Stimulated activated CD4-positive, alpha-beta T cell treated with anti-CD3 and anti-CD28 coated beads, Interleukin-1b, Interleukin-23, amount 100 ng/mL, for 4 hours (primary cell): ENCODE measurements around the gene RABGAP1L.
A peak's percentile ranks its signal among the peaks of the same experiment; 100 is the strongest.
"Not testable (repeated sequence)": the region's sequence is repeated elsewhere in the genome, so short reads cannot be mapped to it uniquely, and the experiment has no call there.

Source experiments
- DNase-seq, 2 donors: peaks; one replicate each; pipeline ENCODE4 v3.0.0-alpha.2; 2020; ENCODE audit warnings: low read depth in 2 of 2

The RABGAP1L gene

DNA sequence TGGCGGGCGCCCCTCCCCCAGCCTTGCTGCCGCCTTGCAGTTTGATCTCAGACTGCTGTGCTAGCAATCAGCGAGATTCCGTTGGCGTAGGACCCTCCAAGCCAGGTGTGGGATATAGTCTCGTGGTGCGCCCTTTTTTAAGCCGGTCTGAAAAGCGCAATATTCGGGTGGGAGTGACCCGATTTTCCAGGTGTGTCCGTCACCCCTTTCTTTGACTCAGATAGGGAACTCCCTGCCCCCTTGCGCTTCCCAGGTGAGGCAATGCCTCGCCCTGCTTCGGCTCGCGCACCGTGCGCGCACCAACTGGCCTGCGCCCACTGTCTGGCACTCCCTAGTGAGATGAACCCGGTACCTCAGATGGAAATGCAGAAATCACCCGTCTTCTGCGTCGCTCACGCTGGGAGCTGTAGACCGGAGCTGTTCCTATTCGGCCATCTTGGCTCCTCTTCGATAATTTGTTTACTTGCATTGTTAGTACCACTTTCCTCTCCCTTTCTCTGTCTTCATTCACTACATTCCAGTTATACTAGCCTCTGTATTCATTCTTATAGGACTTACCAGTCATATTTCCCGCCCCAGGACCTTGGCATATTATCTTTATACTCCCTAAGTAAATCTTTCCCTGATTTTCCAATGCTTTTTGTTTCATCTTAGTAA lies 79.7 kb downstream of the RABGAP1L start:
- not testable (repeated sequence) for DNase-seq

- DNase-seq: no peak
These were observed 80.2 kb downstream of the RABGAP1L start for GRCh38 chr1:174239541-174239940.

DNA sequence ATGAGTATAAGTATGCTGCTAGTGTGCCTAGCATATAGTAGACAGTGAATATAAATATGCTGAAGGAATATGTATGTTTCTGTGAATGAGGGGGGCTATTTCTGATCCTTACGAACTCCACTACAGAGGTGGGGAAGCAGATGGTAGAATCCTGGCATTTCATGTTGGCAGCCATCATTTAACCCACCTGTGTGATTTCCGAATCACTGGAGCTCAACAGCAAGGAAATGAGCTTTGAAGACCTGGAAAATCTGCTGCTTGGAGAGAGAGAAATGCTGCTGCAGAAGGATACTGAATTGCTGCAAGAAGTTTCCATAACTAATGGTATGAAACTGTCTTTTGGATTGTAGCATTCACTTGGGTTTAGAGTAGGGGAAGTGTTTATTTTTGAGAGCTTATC lies 83.5 kb downstream of the RABGAP1L start:
- no peak for DNase-seq

GRCh38 chr1:174243451-174244000 lies 84.2 kb downstream of the RABGAP1L start:
- DNase-seq: no peak

DNA sequence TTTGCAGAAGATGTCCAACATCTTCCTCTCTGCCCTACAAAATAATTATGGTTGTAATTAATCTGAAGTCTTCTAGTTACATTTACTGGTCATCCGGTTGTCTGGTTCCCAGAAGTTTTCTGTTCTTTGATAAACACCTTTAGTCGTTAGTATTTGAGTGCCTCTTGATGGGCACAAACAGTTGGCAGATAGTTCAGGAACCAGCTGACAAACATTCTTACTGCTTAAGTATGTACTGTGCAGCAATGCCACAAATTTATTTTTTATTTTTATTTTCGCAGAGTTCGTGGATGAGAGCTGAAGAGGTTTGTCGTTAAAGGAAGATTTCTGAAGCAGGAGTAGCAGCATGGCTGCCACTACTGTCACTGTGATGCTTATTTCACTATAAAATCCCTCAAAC lies 84.7 kb downstream of the RABGAP1L start:
- DNase-seq: no peak

- DNase-seq: no peak
These were observed 88.2 kb downstream of the RABGAP1L start for GRCh38 chr1:174247472-174247871.

DNA sequence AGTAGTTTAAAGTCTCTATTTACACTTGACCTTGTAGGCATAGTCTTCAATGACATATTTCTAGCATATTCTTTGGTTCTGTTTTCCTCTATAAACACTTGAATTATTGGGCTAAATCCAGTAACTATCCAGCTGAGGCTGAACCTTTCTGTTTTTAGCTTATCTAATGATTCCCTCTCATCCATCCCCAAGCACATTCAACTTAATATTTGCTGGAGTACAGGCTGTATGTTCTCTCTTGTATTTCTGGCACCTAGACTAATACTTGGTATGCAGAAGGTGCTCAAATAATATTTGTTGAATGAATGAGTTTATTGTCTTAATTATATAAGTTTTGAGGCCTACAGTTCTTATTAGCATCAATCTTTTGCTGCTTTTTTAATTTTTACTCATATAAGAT lies 88.7 kb downstream of the RABGAP1L start:
- DNase-seq: no peak

DNA sequence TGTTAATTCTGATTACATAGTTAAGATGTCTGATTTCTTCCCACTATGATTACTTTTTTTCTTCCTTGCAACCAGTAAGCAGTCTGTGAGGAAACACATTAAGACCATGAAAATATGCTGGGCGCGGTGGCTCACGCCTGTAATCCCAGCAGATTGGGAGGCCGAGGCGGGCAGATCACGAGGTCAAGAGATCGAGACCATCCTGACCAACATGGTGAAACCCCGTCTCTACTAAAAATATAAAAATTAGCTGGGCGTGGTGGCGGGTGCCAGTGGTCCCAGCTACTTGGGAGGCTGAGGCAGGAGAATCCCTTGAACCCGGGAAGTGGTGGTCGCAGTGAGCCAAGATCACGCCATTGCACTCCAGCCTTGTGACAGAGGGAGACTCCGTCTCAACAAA lies 97.1 kb downstream of the RABGAP1L start:
- not testable (repeated sequence) for DNase-seq

DNA sequence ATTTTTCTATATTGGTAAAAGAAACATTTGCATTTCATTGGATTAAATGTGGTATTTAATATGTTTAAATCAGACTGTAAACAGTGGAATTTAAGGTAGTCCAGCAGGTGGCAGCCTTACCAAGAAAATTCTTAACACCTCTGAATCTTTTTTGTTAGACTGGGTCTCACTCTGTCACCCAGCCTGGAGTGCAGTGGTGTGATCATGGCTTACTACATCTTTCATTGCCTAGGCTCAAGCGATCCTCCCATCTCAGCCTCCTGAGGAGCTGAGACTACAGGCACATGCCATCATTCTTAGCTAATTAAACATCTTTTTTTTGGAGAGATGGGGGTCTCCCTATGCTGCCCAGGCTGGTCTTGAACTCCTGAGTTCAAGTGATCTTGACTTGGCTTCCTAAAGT lies 98.8 kb downstream of the RABGAP1L start:
- DNase-seq: peak; percentile 23 to 29

GRCh38 chr1:174262349-174263241 lies 103.3 kb downstream of the RABGAP1L start:
- no peak for DNase-seq

DNA sequence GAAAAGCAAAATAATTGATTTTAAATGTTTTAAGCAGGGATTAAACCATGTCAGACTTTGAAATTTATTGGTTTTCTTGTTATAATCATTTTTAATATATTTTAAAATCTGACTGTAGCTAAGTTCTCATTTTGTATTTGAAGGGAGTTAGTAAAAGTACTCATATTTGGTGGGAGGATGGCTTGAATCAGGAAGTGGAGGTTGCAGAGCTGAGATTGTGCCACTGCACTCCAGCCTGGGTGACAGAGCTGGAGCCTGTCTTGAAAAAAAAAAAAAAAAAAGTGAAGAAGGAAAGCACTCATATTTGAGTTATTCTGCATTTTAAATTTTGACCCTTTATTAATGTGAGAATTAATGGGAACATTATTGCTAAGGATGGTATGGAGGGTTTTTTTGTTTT lies 106.0 kb downstream of the RABGAP1L start:
- DNase-seq: no peak

DNA sequence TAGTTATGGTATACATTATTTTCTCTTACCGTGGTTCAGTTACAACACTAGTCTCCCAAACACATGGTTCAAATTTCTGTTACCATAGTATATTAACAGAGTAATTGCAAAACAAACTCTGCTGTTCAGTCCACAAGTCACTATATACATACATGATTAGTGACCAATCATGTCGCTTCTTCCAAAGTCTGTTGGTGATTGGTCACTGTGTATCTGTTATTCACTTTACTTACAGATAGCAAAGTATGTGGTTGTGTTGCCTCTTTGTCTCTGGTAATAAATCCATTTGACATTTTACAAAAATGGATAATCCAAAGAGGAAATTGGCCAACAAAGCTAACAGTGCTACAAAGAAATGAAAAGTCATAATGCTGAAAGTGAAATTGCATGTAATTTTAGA lies 107.2 kb downstream of the RABGAP1L start:
- DNase-seq: no peak

- no peak for DNase-seq
These were observed 107.8 kb downstream of the RABGAP1L start for GRCh38 chr1:174266991-174267612.

DNA sequence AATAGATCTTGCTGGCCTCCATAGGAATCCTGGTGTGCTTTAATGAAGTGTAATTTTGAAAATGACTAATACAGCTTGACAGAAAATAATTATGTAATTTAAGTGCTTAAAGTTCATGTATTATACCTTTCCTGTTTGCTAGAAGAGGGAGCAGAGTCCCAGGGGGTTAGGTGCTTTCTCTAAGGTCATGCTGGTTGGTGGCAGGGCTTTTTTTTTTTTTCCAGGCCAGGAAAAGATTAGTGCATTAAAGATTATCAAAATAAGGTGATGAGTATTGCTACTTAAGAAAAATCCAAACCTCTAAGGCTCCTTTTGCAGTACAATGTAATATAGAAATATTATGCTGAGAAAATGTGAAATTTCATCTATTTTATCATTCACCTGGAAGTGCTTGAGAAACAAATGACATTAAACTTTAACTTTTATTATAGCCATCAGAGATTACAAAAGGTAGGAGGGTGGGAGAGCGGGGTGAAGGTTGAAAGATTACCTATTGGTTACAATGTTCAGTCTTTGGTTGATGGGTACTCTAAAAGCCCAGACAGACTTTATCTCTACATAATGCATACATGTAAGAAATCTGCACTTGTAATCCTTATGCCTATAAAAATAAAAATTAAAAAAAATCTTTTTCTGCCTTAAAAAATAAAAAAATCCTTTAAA lies 110.8 kb downstream of the RABGAP1L start:
- no peak for DNase-seq

- no peak for DNase-seq
These were observed 113.9 kb downstream of the RABGAP1L start for GRCh38 chr1:174273190-174273589.

DNA sequence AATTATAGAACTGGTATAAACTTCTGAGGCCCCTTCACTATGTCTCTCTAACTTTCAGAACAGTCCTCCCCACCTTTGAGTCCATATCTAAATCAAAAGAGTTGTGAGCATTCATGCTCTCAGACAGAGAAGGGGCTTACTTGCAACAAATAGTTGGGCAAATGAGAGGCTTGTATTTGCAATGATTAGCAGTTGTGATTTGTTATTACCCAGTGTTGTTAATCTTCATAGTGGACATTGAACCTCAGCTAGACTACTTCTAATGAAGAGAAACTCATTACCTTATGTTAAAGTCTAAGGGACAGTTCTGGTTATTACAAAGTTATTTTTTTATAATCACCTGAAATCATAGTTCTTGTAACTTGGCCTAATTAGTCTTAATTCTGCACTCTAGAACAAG lies 114.5 kb downstream of the RABGAP1L start:
- DNase-seq: no peak

DNA sequence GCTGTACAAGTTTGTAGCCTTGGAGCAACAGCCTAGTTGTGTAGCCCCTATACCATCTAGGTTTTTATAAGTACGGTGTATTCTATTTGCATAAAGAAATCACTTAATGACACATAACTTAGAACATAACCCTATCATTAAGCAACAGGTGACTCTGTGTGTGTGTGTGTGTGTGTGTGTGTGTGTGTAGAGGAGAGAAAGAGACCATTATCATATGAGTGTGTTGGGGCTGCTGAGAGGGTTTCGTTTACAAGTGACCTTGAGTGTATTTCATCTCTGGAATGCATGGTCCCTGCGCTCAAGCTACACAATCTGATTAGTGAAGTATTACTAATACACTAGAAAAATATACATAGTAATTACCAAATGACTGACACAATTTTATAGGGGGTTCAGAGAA lies 115.1 kb downstream of the RABGAP1L start:
- no peak for DNase-seq

DNA sequence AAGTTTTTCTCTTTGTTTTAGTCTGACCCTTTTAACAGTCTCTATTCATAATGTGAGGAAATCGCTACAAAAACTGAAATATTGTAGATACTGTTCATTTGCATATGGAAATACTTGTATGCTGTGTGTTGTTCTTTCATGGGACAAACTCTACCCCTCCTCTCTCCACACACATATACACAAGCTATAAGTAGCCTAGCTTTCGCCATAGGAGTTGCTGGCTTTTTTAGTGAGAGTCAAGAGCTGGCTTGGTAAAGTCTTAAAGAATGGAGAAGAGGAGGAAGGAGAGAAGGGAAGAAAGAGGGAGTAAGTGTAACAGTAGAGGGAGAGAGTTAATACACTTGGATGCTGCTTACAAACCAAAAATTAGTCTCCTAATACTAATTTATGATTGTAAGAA lies 115.6 kb downstream of the RABGAP1L start:
- DNase-seq: no peak

- no peak for DNase-seq
These were observed 116.8 kb downstream of the RABGAP1L start for GRCh38 chr1:174276087-174276486.

- DNase-seq: no peak
These were observed 124.7 kb downstream of the RABGAP1L start for GRCh38 chr1:174284052-174284451.

- DNase-seq: no peak
These were observed 126.7 kb downstream of the RABGAP1L start for GRCh38 chr1:174286042-174286441.
